HL-60 (cell line): Measurements from ENCODE around the gene GOSR2.

Source experiments
- POLR2AphosphoS5 ChIP-seq: IDR thresholded peaks from 2 replicates; pipeline ENCODE4 v1.6.1; 2012; ENCODE audit warnings: low read depth
- TF ChIP-seq, protein P1 (sequence below): IDR thresholded peaks from one replicate; pipeline ENCODE4 v1.5.1; 2011; ENCODE audit warnings: low read length, control low read depth, inconsistent platforms; ENCODE audit not compliant: insufficient read depth

DNA sequence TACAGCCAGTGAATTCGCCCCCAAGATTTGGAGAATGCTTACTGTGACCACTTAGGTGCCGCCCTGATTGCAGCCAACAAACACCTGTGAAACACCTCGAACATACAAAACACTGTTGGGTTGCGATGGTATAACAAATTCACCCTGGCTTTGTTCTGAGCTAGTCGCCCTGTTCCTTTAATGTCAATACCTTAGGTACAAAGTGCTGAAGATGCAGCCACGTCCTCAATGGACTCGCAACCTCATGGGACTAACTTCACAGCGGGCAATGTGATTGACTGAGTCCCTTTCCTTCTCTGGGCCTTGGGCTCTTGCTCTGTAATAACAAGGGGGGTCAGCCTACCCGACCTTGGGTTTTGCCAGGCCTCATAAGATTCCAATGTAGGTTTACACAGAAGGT lies 28.9 kb upstream of the GOSR2 start:
- TF ChIP-seq POLR2AphosphoS5, result no peak
- TF ChIP-seq, protein P1, sequence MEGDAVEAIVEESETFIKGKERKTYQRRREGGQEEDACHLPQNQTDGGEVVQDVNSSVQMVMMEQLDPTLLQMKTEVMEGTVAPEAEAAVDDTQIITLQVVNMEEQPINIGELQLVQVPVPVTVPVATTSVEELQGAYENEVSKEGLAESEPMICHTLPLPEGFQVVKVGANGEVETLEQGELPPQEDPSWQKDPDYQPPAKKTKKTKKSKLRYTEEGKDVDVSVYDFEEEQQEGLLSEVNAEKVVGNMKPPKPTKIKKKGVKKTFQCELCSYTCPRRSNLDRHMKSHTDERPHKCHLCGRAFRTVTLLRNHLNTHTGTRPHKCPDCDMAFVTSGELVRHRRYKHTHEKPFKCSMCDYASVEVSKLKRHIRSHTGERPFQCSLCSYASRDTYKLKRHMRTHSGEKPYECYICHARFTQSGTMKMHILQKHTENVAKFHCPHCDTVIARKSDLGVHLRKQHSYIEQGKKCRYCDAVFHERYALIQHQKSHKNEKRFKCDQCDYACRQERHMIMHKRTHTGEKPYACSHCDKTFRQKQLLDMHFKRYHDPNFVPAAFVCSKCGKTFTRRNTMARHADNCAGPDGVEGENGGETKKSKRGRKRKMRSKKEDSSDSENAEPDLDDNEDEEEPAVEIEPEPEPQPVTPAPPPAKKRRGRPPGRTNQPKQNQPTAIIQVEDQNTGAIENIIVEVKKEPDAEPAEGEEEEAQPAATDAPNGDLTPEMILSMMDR, result no peak
